Thyroid gland (tissue), 4 donors: ENCODE measurements around the gene KCTD5. TPM values are rescaled to one million over a fixed set of nuclear protein-coding genes. Genes with fewer than 3 reads are reported as not detected.

ENCODE experiments used
- DNase-seq, 2 donors: peaks; one replicate each; pipeline ENCODE4 v3.0.0-alpha.2; 2019
- H3K27ac ChIP-seq, 3 donors: fragments of 200-600 bp; sonication (generic); 1 replicate in 2 of 3; 2 replicates in 1 of 3; pipeline ENCODE4 v1.5.1; 2016 to 2019; ENCODE audit warnings: mild to moderate bottlenecking in 1 of 3, moderate library complexity in 1 of 3
- H3K27me3 ChIP-seq: fragments of 200-600 bp; sonication (generic); one replicate; pipeline ENCODE4 v1.5.1; 2019
- H3K36me3 ChIP-seq, 2 donors: fragments of 200-600 bp; sonication (generic); one replicate each; pipeline ENCODE4 v1.5.1; 2016 to 2019
- H3K4me1 ChIP-seq, 2 donors: fragments of 200-600 bp; sonication (generic); one replicate each; pipeline ENCODE4 v1.5.1; 2017 to 2019
- H3K4me3 ChIP-seq, 3 donors: fragments of 200-600 bp; sonication (generic); replicated peaks in 1 of 3; 1 replicate in 2 of 3; 2 replicates in 1 of 3; pipeline ENCODE4 v1.5.1; 2016; ENCODE audit warnings: mild to moderate bottlenecking in 1 of 3
- H3K9me3 ChIP-seq: fragments of 200-600 bp; sonication (generic); one replicate; pipeline ENCODE4 v1.5.1; 2017
- CTCF ChIP-seq, 6 experiments: fragments of 200-600 bp in 3 of 6; fragments of 450-650 bp in 3 of 6; sonication (generic) in 3 of 6; IDR thresholded peaks; one replicate each; pipeline ENCODE4 v1.5.1; 2016 to 2019; ENCODE audit warnings: antibody characterized with exemption in 6 of 6, mild to moderate bottlenecking in 2 of 6, inconsistent platforms in 1 of 6, moderate library complexity in 1 of 6
- POLR2A ChIP-seq, 2 donors: fragments of 450-650 bp; IDR thresholded peaks; one replicate each; pipeline ENCODE4 v1.6.1; 2017; ENCODE audit warnings: antibody characterized with exemption in 2 of 2, mild to moderate bottlenecking in 2 of 2, moderate library complexity in 1 of 2
- WGBS, 2 donors: methylation state at CpG; one replicate each; pipeline ENCODE4 v1.1.5; 2017; 5-methylcytosine and 5-hydroxymethylcytosine counted together
- intact Hi-C: fragments of 100-400 bp; cut with DNase I; formaldehyde crosslinking; loops from one replicate; pipeline ENCODE4 v1.15.1; 2023
- total RNA-seq, 4 donors: library from RNA; depleted of rRNA; stranded (reverse); fragments of >200 nt; gene quantifications; one replicate each; pipeline ENCODE4 v1.2.3, GENCODE V29; 2016

Gene KCTD5
- total RNA-seq, 4 donors from 2014 or later, result 8.6 to 23.3 (median 15.1) TPM

GRCh38 chr16:2701272-2701671 lies 18.9 kb downstream of the KCTD5 start:
- H3K4me3 ChIP-seq, result no peak overlapping the region
- TF ChIP-seq CTCF (IDR thresholded peaks at IDR 0.05), result no peak
- TF ChIP-seq POLR2A (IDR thresholded peaks at IDR 0.05), result no peak
- no peak overlapping the region for H3K27ac ChIP-seq
- H3K9me3 ChIP-seq, result no peaks in the 10 kb centered on the region
- peaks cover 9 to 22% of the 10 kb centered on the region in 2 donors for H3K4me1 ChIP-seq
- intact Hi-C loops, result no loop called here
- WGBS, 2 donors, result 91 to 94% methylated on average over 10 to 14 of the region's 15 CpGs
- H3K36me3 ChIP-seq, result peaks cover 41 to 53% of the 10 kb centered on the region in 2 donors
- no peak for DNase-seq
- H3K27me3 ChIP-seq, result no peaks in the 10 kb centered on the region

- Histone ChIP-seq H3K4me1 (peaks cover 9 to 22% of the 10 kb centered on the region in 2 donors), H3K36me3 (peaks cover 38 to 50% of the 10 kb centered on the region in 2 donors), H3K27ac (peak overlapping the region in 1 of 3 donors; percentile 56), H3K4me3 (no peak overlapping the region), H3K27me3 (no peaks in the 10 kb centered on the region), H3K9me3 (no peaks in the 10 kb centered on the region)
- no peak for DNase-seq
- intact Hi-C loops, result no loop called here
- 91 to 94% methylated on average over 23 to 29 of the region's 29 CpGs for WGBS, 2 donors
- no peak for TF ChIP-seq CTCF (IDR thresholded peaks at IDR 0.05)
- no peak for TF ChIP-seq POLR2A (IDR thresholded peaks at IDR 0.05)
Observed at GRCh38 chr16:2701713-2702437, 19.6 kb downstream of the KCTD5 start.

- H3K4me1 ChIP-seq, result peaks cover 9 to 22% of the 10 kb centered on the region in 2 donors
- peak overlapping the region in 2 of 3 donors; percentile 33 to 56 for H3K27ac ChIP-seq
- H3K36me3 ChIP-seq, result peaks cover 36 to 52% of the 10 kb centered on the region in 2 donors
- H3K4me3 ChIP-seq, result no peak overlapping the region
- no peaks in the 10 kb centered on the region for H3K9me3 ChIP-seq
- intact Hi-C loops, result no loop called here
- no peak for DNase-seq
- WGBS, 2 donors, result 93 to 96% methylated on average over 12 of the region's 13 CpGs
- H3K27me3 ChIP-seq, result no peaks in the 10 kb centered on the region
- TF ChIP-seq CTCF (IDR thresholded peaks at IDR 0.05) (no peak), POLR2A (IDR thresholded peaks at IDR 0.05) (no peak)
Observed at GRCh38 chr16:2702438-2702825, 20.1 kb downstream of the KCTD5 start.

GRCh38 chr16:2702871-2703745 lies 20.8 kb downstream of the KCTD5 start:
- Histone ChIP-seq H3K9me3 (no peaks in the 10 kb centered on the region), H3K4me1 (peaks cover 9 to 22% of the 10 kb centered on the region in 2 donors), H3K27me3 (no peaks in the 10 kb centered on the region), H3K36me3 (peaks cover 41 to 54% of the 10 kb centered on the region in 2 donors), H3K4me3 (no peak overlapping the region), H3K27ac (peak overlapping the region in 2 of 3 donors; percentile 56)
- no peak for TF ChIP-seq CTCF (IDR thresholded peaks at IDR 0.05)
- no peak for TF ChIP-seq POLR2A (IDR thresholded peaks at IDR 0.05)
- WGBS, 2 donors, result 84 to 93% methylated on average over 6 to 19 of the region's 28 CpGs
- intact Hi-C loops, result no loop called here
- DNase-seq, result peak; percentile 73 to 83
